ENCODE results near the gene SLX9.

- TF ChIP-seq CTCF (IDR thresholded peaks at IDR 0.05) = no peak
- TF ChIP-seq ZFX (IDR thresholded peaks at IDR 0.05; ENCODE audit: borderline replicate concordance) = no peak
These were observed 79.5 kb downstream of the SLX9 start for GRCh38 chr21:45019076-45019886.
